ENCODE results near the gene MFN1. TPM values are rescaled to one million over a fixed set of nuclear protein-coding genes. Genes with fewer than 3 reads are reported as not detected.

The MFN1 gene
- total RNA-seq, 1 experiment from 2014 or later, result 45.2 TPM

- no peak overlapping the region for H2AK5ac ChIP-seq (ENCODE audit: insufficient read length, low read length)
- H2BK120ac ChIP-seq (ENCODE audit: low read depth, low read length, poor library complexity, severe bottlenecking), result no peak overlapping the region
- no peak for TF ChIP-seq CTCF (conservative IDR thresholded peaks at IDR 0.05)
- peaks cover 2% of the 10 kb centered on the region; the same call in 1 of the 2 replicates for H3K4me1 ChIP-seq (ENCODE audit: insufficient read depth, low read length)
- Mint-ChIP-seq H3K4me1 (peaks cover 19 to 22% of the 10 kb centered on the region in 2 experiments), H3K9me3 (no peaks in the 10 kb centered on the region), H3K27me3 (ENCODE audit: low read depth) (no peaks in the 10 kb centered on the region), H3K27ac (no peak overlapping the region), H3K36me3 (ENCODE audit: insufficient read depth in 1 of 3, low read depth in 3 of 3) (peaks cover 5 to 22% (median 6%) of the 10 kb centered on the region in 3 experiments; a peak in 4 of 7 replicates), H3K4me3 (no peak overlapping the region)
- no peaks in the 10 kb centered on the region for H3K27me3 ChIP-seq (ENCODE audit: insufficient read depth, low read length)
- no peaks in the 10 kb centered on the region for H4K20me1 ChIP-seq (ENCODE audit: control insufficient read depth, insufficient read depth, insufficient read length)
- H4K8ac ChIP-seq (replicated peaks; ENCODE audit: insufficient read length, low read depth, low read length), result no peak overlapping the region
- no peak overlapping the region for H2AFZ ChIP-seq (ENCODE audit: low read length)
- no peak overlapping the region for H2BK15ac ChIP-seq (ENCODE audit: low read depth, low read length)
- WGBS (ENCODE audit: extremely low coverage, insufficient read length, low lambda C conversion rate), result no CpG with 5 or more reads among the region's 2 CpGs
- no peak overlapping the region for H2BK5ac ChIP-seq (ENCODE audit: insufficient read length, low read length)
- no peaks in the 10 kb centered on the region for H3K79me2 ChIP-seq (ENCODE audit: insufficient read depth, low read length)
- DNase-seq, result no peak
- no peak overlapping the region for H3K14ac ChIP-seq (ENCODE audit: insufficient read depth, low read length)
- no peak overlapping the region for H3K4ac ChIP-seq (ENCODE audit: low read depth, low read length)
- no peak overlapping the region for H2BK20ac ChIP-seq (ENCODE audit: low read depth, low read length, poor library complexity, severe bottlenecking)
- no peak overlapping the region for H4K91ac ChIP-seq (ENCODE audit: insufficient read length, low read depth, low read length)
- H3K9ac ChIP-seq (ENCODE audit: extremely low read depth, insufficient read length, low read length), result no peak overlapping the region
- no peak overlapping the region for H3K27ac ChIP-seq (ENCODE audit: insufficient read length, low read depth, low read length)
- no peaks in the 10 kb centered on the region for H3K23me2 ChIP-seq (ENCODE audit: insufficient read length, low read depth, low read length, poor library complexity, severe bottlenecking)
- H2BK12ac ChIP-seq (ENCODE audit: insufficient read length, low read depth, low read length), result no peak overlapping the region
- no peak overlapping the region for H3K56ac ChIP-seq (ENCODE audit: insufficient read length, low read depth, low read length)
- no peak overlapping the region for H4K5ac ChIP-seq (ENCODE audit: insufficient read length, low read depth, low read length)
- H3K79me1 ChIP-seq (ENCODE audit: insufficient read depth, low read depth, low read length, poor library complexity, severe bottlenecking), result no peaks in the 10 kb centered on the region
- H3K9me3 ChIP-seq (ENCODE audit: control insufficient read depth, low read depth, low read length), result no peaks in the 10 kb centered on the region
- no peak overlapping the region for H3K4me2 ChIP-seq (ENCODE audit: insufficient read depth, insufficient read length, low read length)
- no peak overlapping the region for H3K23ac ChIP-seq (ENCODE audit: insufficient read length, low read depth, low read length)
- no peak overlapping the region for H3K18ac ChIP-seq (ENCODE audit: insufficient read length, low read depth, low read length)
- no peak overlapping the region for H3T11ph ChIP-seq (ENCODE audit: low read length)
Measured at GRCh38 chr3:179398574-179399231, 51.2 kb downstream of the MFN1 start.
